GM18867 (cell line): ENCODE measurements around the gene MAL.

Experiments used
- ATAC-seq: cut with Tn5 transposase; IDR thresholded peaks from one replicate; pipeline ENCODE4 v1.9.1; 2021; ENCODE audit warnings: mild to moderate bottlenecking, moderate library complexity; ENCODE audit not compliant: unreplicated experiment

MAL gene

DNA sequence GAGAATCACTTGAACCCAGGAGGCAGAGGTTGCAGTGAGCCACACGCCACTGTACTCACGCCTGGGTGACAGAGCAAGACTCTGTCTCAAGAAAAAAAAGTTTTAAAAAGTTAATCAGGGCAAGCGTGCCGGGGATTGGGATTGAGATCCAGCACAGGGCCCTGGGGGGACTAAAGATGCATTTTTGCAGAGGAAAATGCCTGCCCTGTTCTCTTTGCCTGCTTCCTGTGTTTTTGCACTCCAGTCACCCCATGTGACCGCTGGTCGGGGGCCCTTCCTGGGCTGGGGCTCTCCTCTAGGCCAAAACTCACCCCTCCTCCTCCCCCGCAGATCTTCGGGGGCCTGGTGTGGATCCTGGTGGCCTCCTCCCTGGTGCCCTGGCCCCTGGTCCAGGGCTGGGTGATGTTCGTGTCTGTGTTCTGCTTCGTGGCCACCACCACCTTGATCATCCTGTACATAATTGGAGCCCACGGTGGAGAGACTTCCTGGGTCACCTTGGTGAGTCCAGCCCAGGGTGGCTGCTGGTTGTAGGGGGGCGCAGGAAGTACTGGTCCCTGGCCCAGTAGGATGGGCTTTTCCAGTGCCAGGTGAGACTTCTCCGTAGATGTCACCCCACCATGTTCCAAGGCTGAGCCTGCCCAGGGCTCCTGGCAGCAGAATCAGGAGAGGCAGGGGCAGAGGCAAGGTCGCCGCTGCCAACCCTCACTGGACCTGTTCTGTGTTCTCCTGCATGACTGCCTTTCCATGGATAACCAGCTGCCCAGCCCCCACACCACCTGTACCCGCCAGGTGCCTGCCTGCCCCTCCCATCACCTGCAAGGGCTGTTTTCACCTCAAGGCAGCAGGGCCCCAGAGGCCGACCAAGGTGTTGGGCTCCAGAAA, 22.4 kb downstream of the MAL start:
- ATAC-seq = no peak

DNA sequence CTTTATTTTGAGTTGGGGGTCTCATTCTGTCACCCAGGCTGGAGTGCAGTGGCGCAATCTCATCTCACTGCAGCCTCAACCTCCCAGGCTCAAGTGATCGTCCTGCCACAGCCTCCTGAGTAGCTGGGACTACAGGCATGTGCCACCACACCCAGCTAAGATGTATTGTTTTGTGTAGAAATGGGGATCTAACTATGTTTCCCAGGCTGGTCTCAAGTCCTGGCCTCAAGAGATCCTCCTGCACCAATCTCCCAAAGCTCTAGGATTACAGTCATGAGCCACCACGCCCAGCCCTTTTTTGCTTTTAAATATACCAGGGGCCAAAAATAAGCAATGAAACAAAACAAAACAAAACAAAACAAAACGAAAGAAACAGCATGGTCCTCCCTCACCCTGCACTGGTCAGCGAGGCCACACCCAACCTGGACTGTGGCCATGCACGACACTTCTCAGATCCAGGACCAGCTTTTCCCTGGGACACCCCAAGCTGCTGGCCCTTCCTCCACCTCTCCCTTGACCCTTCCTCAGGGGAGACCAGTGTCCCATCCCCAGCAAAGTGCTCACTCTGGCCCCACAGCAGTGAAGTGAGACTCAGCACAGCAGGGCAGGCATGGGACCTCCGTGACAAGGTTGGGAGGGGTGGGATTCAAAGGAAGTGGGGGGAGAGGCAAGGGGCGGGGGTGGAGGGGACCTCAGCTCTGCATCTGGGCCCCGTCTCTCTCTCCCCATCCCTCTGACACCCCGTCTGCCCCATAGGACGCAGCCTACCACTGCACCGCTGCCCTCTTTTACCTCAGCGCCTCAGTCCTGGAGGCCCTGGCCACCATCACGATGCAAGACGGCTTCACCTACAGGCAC, 23.5 kb downstream of the MAL start:
- ATAC-seq = no peak

DNA sequence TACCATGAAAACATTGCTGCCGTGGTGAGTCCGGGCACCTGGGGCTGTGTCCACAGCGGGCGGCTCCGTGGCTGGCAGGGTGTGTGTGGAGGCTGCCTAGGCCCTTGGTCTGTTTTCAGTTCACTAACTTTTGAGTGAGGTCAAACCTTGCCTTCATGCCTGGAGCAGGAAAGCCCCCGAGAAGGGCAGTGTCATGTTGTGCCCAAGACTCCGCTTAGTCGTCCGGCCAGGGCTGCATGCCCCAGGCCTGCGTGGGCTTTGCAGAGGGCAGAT, 24.1 kb downstream of the MAL start:
- ATAC-seq = no peak

DNA sequence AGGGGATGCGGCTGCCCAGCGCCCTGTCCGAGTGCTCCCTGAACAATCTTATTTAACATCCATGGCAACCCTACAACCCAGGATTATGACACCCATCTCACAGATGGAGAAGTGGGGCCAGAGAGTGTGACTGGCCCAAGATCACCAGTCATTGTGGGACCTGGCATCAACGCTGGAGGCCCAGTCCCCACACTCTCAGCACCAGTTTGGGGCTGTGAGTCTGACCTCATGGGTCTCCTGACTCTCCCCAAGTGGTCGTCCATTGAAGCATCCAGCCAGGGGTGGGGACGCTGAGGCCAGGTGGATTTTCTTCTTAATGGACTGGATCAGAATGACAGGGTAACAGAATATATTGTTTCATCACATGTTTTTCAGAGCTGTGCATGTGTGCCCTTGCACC, 24.5 kb downstream of the MAL start:
- ATAC-seq = peak; percentile 11

DNA sequence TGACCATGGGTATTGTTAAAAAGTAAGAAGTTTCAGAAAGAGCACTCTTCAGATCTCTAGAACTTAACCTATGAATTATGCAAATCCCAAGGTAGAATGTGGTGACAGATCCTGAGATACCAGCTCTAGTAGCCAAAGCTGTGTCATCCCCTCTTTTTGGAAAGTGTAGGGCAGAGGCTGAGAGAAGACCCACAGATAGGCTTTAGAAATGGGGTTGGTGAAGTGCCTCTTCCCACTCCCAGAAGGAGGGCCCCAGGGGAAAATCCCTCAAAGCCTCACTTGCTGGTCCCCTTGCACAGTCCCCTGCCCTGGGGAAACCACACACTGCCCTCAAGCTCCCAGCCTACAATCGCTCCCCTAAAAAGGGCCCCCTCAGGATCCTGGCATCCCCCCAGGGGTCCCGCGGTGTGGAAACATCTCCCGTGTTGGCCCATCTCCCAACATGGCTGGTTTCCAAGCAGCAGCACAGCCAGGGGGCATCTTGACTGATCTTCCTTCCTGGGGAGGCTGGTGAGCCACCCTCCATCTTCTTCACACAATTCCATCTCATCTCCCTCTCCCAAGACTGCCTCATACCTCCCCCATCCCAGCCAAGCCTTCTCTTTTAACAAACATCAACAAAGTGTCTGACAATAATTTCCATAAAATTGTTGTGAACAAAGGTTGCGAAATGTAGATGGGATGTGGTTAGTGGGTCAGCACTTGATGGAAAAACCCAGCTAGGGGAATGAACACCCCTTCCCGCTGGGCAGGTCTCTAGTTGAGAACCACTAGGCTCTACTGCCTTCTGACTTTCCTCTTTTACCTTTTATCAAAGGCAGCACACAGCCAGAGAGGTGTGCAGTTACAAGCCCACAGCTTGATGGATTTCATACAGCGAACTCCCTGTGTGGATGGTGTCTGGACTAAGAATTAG, 25.1 kb downstream of the MAL start:
- peak; percentile 40 for ATAC-seq

DNA sequence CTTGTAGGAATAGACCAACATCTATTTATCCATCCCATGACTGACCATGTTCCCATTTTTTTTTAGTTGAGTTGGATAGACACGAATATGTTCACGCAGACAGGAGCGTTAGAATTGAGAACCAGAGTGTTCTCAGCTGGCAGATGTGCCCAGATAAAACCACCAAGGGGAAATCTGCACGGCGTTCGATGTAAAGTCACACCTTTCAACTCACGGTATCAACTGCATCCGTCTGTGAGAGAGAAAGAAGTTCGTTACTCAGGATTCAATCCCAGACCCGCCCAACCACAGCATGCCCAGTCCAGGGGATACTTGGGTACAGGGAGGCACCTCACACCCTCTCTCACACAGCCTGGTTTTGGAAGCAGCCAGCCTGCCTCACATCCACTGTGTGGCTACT, 26.1 kb downstream of the MAL start:
- ATAC-seq = no peak

DNA sequence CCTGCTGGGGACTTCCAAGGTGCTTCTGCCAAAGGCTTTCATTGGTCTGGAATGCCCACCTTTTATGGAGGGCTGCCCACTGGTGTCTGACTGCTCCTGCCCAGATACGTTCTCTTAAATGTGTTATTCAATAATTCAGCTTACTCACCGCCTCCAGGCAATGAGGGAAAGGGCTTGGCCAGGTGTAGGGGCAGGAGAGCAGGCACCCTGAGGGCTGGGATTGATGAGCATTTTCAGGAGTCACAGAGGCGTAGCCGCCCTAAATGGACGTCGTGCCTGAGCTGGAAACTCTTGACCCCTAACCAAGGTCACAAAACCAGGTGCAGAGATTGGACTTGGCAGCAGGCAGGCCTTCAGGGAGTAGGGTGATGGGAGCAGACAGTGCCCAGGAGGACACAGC, 26.8 kb downstream of the MAL start:
- ATAC-seq = no peak

DNA sequence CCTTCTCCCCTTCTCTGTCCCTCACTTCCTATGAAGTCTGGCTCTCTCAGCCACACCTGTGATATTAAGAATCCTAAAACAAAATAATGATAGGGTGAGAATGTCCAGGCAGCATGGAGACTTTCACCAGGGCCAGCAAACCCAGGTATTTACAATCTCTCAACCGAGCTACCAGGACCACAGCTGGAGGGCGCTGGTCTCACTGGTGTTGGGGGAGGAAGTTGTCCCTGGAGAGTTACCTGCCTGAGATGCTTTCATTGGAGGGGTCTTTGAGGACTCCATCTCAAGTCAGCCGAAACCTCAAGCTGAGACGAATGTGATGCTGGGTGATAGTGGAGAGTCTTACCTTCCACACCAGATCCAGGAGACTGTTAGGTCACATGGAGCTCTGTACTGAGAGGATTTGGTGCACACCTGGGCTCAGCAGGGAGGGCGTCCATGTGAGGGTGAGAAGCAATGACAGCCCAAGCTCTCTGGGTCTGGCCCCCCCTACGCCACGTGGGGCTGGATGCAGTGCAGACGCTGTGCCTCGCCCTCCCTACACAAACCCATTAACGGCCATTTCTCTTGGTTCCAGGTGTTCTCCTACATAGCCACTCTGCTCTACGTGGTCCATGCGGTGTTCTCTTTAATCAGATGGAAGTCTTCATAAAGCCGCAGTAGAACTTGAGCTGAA, 27.4 kb downstream of the MAL start:
- no peak for ATAC-seq

DNA sequence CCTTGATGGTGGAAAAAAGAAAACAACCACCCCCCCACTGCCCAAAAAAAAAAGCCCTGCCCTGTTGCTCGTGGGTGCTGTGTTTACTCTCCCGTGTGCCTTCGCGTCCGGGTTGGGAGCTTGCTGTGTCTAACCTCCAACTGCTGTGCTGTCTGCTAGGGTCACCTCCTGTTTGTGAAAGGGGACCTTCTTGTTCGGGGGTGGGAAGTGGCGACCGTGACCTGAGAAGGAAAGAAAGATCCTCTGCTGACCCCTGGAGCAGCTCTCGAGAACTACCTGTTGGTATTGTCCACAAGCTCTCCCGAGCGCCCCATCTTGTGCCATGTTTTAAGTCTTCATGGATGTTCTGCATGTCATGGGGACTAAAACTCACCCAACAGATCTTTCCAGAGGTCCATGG, 28.0 kb downstream of the MAL start:
- ATAC-seq = no peak

DNA sequence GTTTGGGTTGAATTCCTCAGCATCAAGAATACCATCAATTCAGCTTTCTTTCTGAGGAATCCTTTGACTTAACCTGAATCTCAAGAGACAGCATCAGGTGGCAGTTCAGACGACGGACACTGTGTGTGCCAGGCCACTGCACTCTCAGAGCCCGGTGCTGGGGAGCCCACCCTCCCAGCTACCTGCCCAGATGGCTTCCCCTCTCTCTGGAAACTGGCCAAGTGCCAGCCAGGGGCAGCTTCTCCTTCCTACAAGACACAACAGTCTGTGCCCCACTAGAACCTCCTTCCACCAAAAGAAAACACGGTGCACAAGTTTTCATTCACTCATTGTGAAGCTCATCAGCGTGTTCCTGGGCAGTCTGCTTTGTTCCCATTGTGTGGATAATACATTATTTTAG, 28.5 kb downstream of the MAL start:
- no peak for ATAC-seq

DNA sequence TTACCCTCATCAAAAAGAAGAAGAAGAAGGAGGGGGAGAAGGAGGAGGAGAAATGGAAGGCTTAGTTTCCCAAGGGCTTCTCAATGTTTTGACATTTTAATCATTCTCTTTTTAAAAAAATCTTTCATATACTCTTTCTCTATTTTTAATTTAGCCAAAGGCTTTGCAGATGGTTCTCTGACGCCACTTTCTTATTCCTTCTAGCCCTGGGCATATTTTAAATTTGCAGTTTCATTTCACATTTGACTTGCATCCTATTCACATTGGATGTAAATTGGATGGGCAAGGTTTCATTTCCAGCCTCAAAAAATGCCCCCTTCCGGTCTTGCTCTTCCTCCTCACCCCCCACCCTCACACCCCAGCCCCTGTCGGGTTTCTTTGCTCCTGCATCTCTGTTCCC, 29.8 kb downstream of the MAL start:
- ATAC-seq = no peak

DNA sequence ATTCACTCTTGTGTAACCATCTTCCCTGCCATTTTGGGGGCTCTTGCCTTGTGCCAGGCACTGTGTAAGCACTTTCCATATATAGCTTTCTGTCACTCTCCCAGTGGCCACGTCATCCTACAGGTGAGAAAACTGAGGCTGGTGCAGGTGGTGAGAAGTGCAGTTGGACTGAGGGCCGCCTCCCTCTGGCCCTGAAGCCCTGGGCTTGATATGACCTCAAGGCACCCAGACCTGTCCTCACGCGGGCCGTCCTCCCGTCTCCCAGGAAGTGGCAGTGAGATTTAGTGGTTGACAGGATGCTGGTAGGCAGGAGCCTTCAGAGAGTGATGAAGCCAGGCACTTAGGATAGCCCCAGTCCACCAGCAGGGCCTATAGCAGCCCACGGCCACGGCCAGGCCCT, 30.5 kb downstream of the MAL start:
- no peak for ATAC-seq

DNA sequence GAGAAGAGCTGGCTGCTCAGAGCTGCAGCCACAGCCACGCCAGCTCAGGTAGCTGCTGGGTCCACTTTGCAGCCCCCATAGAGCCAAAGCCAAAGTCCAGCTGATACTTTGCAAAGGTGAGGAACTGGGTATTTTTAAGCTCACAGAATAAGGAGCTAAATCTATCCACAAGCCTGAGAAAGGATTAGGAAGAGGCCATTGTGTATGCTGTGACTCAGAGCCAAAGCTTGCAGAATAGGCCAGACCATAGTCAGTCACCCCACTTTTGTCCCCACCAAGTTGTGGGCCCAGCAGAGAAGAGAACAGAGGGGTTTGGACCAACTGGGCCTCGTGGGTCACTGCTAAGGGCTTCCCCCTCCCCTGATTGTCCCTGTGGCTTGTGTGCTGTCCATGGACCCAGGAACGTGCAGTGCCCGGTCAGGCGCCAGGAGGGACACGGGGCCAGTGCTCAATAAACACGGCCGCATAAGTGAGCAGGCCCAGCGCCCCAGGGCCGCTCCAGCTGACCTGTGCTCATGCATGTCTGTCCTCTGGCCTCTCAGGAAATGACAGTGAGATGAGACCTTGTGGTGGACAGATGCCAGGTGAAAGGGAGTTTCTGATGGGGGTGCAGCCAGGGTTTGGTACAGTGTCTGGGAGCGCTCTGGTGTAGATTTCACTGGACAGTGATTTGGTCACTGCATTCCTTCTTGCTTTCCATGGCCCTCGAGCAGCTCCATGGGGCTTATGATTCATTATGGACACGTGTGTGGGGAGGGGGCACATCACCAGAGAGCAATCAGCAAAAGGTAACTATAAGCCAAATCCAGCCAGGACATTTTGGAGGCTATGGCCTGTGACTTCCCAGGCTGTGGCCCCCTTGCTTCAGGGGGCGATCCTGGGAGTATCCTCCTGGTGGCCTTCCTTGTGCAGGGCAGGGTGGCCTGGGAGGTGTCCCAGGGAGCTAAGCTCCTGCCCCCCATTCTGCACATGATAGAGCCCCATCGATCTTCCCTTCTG, 31.3 kb downstream of the MAL start:
- no peak for ATAC-seq

DNA sequence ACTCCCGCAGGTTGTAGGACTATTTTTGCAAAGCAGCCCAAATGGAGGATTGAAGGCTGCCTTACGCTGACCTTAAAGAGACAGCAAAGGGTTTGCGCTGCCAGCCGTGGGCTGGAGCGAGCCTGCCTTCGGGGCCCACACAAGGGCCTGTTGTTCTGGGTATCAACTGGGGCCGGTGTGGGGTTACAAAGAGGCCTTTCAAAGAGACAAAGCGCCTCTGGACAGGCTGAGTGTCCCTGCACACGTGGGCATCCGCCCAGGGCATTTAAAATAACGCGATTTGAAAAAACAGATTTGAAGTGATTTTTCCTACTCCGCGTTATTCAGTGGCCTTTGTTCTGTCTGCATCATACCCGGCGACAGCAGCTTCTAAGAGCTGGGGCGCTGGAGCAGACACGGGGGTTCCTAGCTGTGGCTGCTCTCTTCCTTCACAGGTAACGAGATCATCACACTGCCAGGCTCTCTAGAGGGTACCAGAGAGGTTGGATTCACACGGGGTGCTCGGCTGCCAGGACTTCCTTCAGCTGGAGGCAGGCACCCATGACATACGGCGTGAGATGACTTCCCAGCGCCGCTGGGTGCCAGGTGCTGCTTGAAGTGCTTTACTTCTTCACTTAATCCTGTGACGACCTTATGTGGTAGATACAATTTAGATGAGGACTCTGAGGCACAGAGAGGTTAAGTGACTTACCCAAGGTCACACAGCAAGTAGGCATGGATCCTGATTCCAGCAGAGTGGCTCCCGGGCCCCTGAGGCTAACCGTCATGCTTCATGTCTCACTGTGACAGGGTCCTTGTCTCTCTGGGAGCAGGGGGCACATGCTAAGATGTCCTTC, 32.2 kb downstream of the MAL start:
- no peak for ATAC-seq

DNA sequence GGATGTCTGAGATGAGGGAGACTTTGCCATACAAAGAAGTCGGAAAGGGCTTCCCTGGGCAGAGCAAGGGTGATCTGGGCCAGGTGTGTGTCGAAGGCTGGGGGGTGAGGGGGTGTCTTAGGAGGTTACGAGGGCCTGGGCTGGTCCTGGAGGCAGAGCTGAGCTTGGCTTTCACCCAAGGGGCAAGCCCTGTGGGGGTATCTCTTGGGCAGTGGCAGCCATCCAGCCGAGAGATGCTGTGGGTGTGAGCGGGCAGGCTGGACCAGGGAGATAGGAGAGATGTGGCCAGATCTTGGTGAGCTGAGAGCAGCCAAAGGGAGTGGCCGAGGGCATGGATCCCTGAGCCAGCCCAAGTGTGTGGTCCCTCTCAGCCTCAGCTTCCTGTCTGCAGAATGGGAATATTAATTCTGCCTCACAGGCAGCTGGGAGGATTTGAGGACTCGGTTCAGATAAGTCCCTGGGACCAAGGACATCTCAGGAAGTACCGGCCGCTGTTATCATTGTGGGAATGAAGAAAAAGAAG, 33.0 kb downstream of the MAL start:
- ATAC-seq = no peak

DNA sequence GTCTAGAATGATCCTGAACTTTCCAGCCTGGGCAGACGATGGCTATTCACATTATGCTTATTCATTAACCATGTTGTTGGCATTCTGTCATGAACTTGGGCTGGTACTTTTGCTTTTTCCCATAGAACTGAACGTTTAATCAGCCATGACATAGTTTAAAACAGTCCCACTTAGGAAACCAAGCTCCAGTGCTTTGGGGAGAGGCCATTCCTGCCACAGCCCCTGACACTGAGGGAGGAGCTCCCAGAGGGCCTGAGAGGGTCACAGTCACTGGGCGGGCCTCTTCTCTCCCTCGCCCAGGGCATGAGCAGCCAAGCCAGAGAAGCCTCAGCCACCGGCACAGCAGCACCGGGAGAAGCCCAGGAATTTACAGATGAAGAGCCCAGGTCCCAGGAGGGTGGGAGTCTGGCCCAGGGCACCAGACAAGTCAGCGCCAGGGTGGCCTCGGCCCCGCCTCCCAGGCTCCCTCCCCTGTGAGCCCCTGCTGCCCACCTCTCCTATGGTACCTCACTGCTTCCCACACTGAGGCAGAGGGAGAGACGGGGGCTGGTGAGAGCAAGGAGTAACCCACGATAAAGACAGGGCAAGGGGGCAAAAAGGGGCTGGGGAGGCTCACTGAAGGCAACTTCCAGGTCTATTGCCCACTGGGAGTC, 33.6 kb downstream of the MAL start:
- no peak for ATAC-seq

DNA sequence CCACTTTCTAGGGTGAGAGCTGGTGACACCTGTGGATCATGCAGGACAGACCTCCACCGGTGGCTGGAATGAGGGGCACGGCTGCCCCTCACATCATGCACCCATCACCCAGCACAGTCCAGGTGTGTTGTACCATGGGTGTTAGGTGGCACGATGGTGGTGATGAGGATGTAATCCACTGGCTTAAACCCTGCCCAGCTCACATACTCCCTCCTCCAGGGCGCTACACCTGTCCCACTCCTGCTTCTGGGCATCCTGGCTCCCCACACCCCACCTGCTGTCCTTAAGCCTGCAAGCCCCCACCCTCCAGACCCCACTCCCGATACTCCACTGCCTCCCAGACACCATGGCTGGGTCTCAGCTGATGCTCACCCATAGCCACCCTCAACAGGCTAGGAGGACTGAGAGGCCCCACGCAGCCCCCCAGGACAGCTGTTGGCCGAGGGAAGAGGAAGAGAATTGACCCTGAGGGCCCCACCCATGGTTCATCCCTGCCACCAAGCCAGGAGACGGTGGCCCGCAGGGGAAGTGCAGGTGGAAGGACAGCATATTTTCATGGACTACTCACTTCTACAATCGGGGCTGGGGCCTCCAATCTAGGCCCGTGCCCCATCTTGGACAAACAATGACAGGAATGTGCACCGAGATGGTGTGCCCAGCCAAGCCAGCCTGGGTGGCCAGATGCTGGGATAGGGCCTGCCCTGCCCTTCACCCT, 34.3 kb downstream of the MAL start:
- no peak for ATAC-seq
